SK-N-MC (cell line): ENCODE results near the gene NUMB.

Source experiments
- DNase-seq: peaks from one replicate; pipeline ENCODE4 v3.0.0-alpha.2; 2011; ENCODE audit warnings: low read depth, low spot score
- H3K27ac ChIP-seq: fragments of 200-600 bp; sonication (generic); 2 replicates; pipeline ENCODE4 v1.5.1; 2016; ENCODE audit warnings: mixed run types
- H3K36me3 ChIP-seq: fragments of 200-600 bp; sonication (generic); 2 replicates; pipeline ENCODE4 v1.6.1; 2017; ENCODE audit warnings: antibody characterized with exemption, low read length, mixed read lengths; ENCODE audit not compliant: insufficient read depth
- H3K4me3 ChIP-seq: fragments of 200-600 bp; sonication (generic); 2 replicates; pipeline ENCODE4 v1.5.1; 2016
- H3K9ac ChIP-seq: fragments of 200-600 bp; sonication (generic); 2 replicates; pipeline ENCODE4 v1.8.0; 2017; ENCODE audit warnings: mixed run types, mixed read lengths; ENCODE audit not compliant: insufficient read length
- H3K9me3 ChIP-seq: fragments of 200-600 bp; sonication (generic); 2 replicates; pipeline ENCODE4 v1.6.1; 2017; ENCODE audit warnings: low read depth, mild to moderate bottlenecking, antibody characterized with exemption, low read length, moderate library complexity, mixed read lengths
- EZH2 ChIP-seq: fragments of 200-600 bp; sonication (generic); IDR thresholded peaks from one replicate; pipeline ENCODE4 v1.6.1; 2017; ENCODE audit warnings: antibody characterized with exemption
- FOXP2 ChIP-seq: optimal IDR thresholded peaks from 2 replicates; pipeline ENCODE3; 2011; ENCODE audit warnings: mild to moderate bottlenecking, moderate library complexity; ENCODE audit not compliant: insufficient read depth; ENCODE audit errors: extremely low read length, control extremely low read depth
- POLR2AphosphoS5 ChIP-seq: IDR thresholded peaks from 2 replicates; pipeline ENCODE4 v1.6.1; 2012; ENCODE audit warnings: mild to moderate bottlenecking, low read depth, low read length, borderline replicate concordance

The NUMB gene

DNA sequence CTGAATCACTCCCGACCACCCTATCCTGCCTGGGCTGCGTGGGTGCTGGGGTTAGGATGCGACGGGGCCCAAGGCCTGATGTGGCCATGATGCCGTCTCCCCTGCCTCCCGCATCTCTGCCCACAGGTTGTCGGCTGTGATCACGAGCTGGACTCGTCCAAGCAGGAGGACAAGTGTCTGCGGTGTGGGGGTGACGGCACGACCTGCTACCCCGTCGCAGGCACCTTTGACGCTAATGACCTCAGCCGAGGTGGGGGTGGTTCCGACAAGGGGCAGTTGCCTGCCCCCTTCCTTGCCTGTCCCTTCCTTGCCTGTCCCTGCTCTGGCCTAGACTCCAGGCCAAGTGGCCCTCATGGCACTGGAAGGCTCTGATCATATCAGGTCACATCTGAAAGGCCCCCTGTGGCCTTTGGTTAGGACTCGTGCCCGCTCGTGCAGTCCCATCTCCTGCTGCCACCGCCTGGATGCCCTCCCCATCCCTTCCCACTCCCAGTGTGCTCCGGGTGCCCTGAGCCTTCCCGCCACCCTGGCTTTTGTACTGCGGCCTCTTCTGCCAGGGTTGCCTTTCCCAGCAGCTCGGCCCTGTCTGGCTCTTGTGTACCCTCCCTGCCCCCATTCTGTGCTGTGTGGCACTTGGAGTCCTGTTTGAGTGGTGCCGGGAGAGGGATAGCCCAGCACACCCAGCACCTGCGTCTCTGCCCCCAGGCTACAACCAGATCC is 207.4 kb downstream of the NUMB start:
- no peak for DNase-seq
- no peak for TF ChIP-seq FOXP2
- TF ChIP-seq EZH2: no peak
- no peak for TF ChIP-seq POLR2AphosphoS5
- Histone ChIP-seq H3K27ac (no peak overlapping the region), H3K9ac (no peak overlapping the region), H3K36me3 (no peaks in the 10 kb centered on the region), H3K9me3 (no peaks in the 10 kb centered on the region), H3K4me3 (no peak overlapping the region)

GRCh38 chr14:73250317-73250713 is 208.0 kb downstream of the NUMB start:
- H3K4me3 ChIP-seq: no peak overlapping the region
- DNase-seq: no peak
- H3K36me3 ChIP-seq: no peaks in the 10 kb centered on the region
- H3K27ac ChIP-seq: no peak overlapping the region
- H3K9ac ChIP-seq: no peak overlapping the region
- TF ChIP-seq FOXP2 (no peak), POLR2AphosphoS5 (no peak), EZH2 (no peak)
- H3K9me3 ChIP-seq: no peaks in the 10 kb centered on the region

DNA sequence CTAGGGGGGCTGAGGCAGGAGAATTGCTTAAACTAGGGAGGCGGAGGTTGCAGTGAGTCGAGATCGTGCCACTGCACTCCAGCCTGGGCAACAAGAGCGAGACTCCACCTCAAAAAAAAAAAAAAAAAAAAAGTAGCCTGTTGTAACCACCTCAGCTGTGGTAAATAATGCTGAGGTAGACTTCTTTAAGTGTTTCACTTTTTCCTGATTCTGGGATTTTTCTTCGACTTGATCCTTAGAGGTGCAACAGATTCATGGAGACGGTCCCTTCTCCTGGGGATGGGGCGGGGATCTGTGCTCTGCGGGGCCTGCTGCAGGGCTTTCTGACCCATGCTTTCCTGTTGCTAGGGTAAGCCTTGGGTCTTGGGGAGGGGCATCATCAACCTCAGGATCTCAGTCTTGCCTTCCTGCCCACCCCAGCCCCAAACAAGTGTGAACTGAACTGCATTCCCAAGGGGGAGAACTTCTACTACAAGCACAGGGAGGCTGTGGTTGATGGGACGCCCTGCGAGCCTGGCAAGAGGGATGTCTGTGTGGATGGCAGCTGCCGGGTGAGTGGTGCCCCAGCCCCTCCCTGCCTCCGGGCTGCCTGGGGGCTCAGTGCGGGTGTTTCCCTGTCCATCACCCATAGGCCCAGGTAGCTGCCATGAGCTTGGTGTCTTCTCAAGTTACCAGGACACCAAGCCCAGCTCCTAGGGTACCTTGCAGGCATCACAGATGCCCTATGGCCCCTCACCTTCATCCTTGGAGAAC is 208.6 kb downstream of the NUMB start:
- H3K9ac ChIP-seq: no peak overlapping the region
- DNase-seq: no peak

DNA sequence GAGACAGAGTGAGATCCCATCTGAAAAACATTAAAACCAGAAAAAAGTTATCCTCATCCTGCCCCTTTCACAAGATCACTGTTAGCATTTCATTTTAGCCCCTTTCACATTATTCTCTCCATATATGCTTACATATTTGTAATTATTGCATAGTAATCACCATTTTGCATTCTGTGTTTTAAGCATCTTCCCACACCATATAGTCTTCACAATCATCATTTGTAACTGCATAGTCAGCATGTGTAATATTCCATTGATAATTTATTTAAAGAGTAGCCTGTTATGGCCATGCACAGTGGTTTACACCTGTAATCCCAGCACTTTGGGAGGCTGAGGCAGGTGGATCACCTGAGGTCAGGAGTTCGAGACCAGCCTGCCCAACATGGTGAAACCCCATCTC is 209.2 kb downstream of the NUMB start:
- Histone ChIP-seq H3K9me3 (no peaks in the 10 kb centered on the region), H3K27ac (no peak overlapping the region), H3K4me3 (no peak overlapping the region), H3K36me3 (no peaks in the 10 kb centered on the region), H3K9ac (no peak overlapping the region)
- TF ChIP-seq EZH2: no peak
- TF ChIP-seq POLR2AphosphoS5: no peak
- no peak for TF ChIP-seq FOXP2
- DNase-seq: no peak

More for the DNA sequence above, 208.6 kb downstream of the NUMB start:
- no peaks in the 10 kb centered on the region for H3K36me3 ChIP-seq
- TF ChIP-seq POLR2AphosphoS5 (no peak), EZH2 (no peak), FOXP2 (no peak)
- no peak overlapping the region for H3K4me3 ChIP-seq
- H3K27ac ChIP-seq: no peak overlapping the region
- H3K9me3 ChIP-seq: no peaks in the 10 kb centered on the region

GRCh38 chr14:73248108-73248868 is 210.1 kb downstream of the NUMB start:
- no peak for DNase-seq
- no peaks in the 10 kb centered on the region for H3K36me3 ChIP-seq
- no peak overlapping the region for H3K9ac ChIP-seq
- no peaks in the 10 kb centered on the region for H3K9me3 ChIP-seq
- no peak overlapping the region for H3K27ac ChIP-seq
- H3K4me3 ChIP-seq: no peak overlapping the region
- TF ChIP-seq EZH2: no peak
- TF ChIP-seq FOXP2: no peak
- TF ChIP-seq POLR2AphosphoS5: no peak

GRCh38 chr14:73246387-73247150 is 211.8 kb downstream of the NUMB start:
- Histone ChIP-seq H3K36me3 (no peaks in the 10 kb centered on the region), H3K9me3 (no peaks in the 10 kb centered on the region), H3K27ac (no peak overlapping the region), H3K9ac (no peak overlapping the region), H3K4me3 (no peak overlapping the region)
- DNase-seq: no peak
- TF ChIP-seq POLR2AphosphoS5 (no peak), FOXP2 (no peak), EZH2 (no peak)

GRCh38 chr14:73245480-73246325 is 212.6 kb downstream of the NUMB start:
- DNase-seq: no peak
- Histone ChIP-seq H3K27ac (no peak overlapping the region), H3K4me3 (no peak overlapping the region), H3K9me3 (no peaks in the 10 kb centered on the region), H3K36me3 (no peaks in the 10 kb centered on the region), H3K9ac (no peak overlapping the region)
- no peak for TF ChIP-seq POLR2AphosphoS5
- no peak for TF ChIP-seq FOXP2
- no peak for TF ChIP-seq EZH2
